Progenitor cell of endocrine pancreas (in vitro differentiated cells): ENCODE data around the gene GABPA. TPM values are rescaled to one million over a fixed set of nuclear protein-coding genes. Genes with fewer than 3 reads are reported as not detected.
A peak's percentile ranks its signal among the peaks of the same experiment; 100 is the strongest.

Experiments used
- DNase-seq: peaks from one replicate; pipeline ENCODE4 v3.0.0; 2021; ENCODE audit warnings: low spot score; ENCODE audit not compliant: unreplicated experiment
- H3K27ac Mint-ChIP-seq: 2 replicates; pipeline ENCODE4 v1.8.0; 2021; ENCODE audit warnings: mild to moderate bottlenecking, moderate library complexity, mixed read lengths
- H3K27me3 Mint-ChIP-seq: 2 replicates; pipeline ENCODE4 v1.8.0; 2021; ENCODE audit warnings: mixed read lengths
- H3K36me3 Mint-ChIP-seq: 2 replicates; pipeline ENCODE4 v1.8.0; 2022; ENCODE audit warnings: mixed read lengths; ENCODE audit not compliant: insufficient read depth
- H3K4me1 Mint-ChIP-seq: 2 replicates; pipeline ENCODE4 v1.8.0; 2021; ENCODE audit warnings: low read depth, mixed read lengths
- H3K4me3 Mint-ChIP-seq: 2 replicates; pipeline ENCODE4 v1.8.0; 2021; ENCODE audit warnings: low read depth, mild to moderate bottlenecking, moderate library complexity, mixed read lengths
- H3K9me3 Mint-ChIP-seq: 2 replicates; pipeline ENCODE4 v1.8.0; 2021; ENCODE audit warnings: low read depth, mixed read lengths
- CTCF ChIP-seq: fragments of 200-600 bp; sonication (generic); IDR thresholded peaks from one replicate; pipeline ENCODE4 v1.5.0; 2021; ENCODE audit warnings: antibody characterized with exemption, mild to moderate bottlenecking; ENCODE audit not compliant: unreplicated experiment
- total RNA-seq: library from RNA; stranded (reverse); gene quantifications from 2 replicates; pipeline ENCODE4 v1.2.1, GENCODE V29; 2021

The GABPA gene
- total RNA-seq, 1 donor from 2014 or later: 23.5 TPM

GRCh38 chr21:25760061-25760460, 25.3 kb downstream of the GABPA start:
- Mint-ChIP-seq H3K4me1 (no peaks in the 10 kb centered on the region), H3K9me3 (no peaks in the 10 kb centered on the region), H3K27me3 (no peaks in the 10 kb centered on the region), H3K4me3 (no peak overlapping the region), H3K36me3 (peaks cover 11% of the 10 kb centered on the region), H3K27ac (no peak overlapping the region)
- DNase-seq: no peak
- no peak for TF ChIP-seq CTCF

GRCh38 chr21:25760677-25761076, 25.9 kb downstream of the GABPA start:
- no peaks in the 10 kb centered on the region for H3K9me3 Mint-ChIP-seq
- H3K4me3 Mint-ChIP-seq: no peak overlapping the region
- H3K27ac Mint-ChIP-seq: no peak overlapping the region
- H3K36me3 Mint-ChIP-seq: peaks cover 13% of the 10 kb centered on the region
- H3K27me3 Mint-ChIP-seq: no peaks in the 10 kb centered on the region
- no peaks in the 10 kb centered on the region for H3K4me1 Mint-ChIP-seq
- TF ChIP-seq CTCF: no peak
- DNase-seq: no peak

- H3K4me1 Mint-ChIP-seq: no peaks in the 10 kb centered on the region
- peaks cover 10% of the 10 kb centered on the region for H3K36me3 Mint-ChIP-seq
- no peak overlapping the region for H3K27ac Mint-ChIP-seq
- no peak overlapping the region for H3K4me3 Mint-ChIP-seq
- H3K9me3 Mint-ChIP-seq: no peaks in the 10 kb centered on the region
- TF ChIP-seq CTCF: no peak
- DNase-seq: no peak
- no peaks in the 10 kb centered on the region for H3K27me3 Mint-ChIP-seq
Observed at GRCh38 chr21:25764065-25764464, 29.3 kb downstream of the GABPA start.

GRCh38 chr21:25767921-25768320, 33.1 kb downstream of the GABPA start:
- Mint-ChIP-seq H3K9me3 (no peaks in the 10 kb centered on the region), H3K36me3 (peaks cover 6% of the 10 kb centered on the region), H3K4me1 (peaks cover 2% of the 10 kb centered on the region), H3K4me3 (no peak overlapping the region), H3K27me3 (no peaks in the 10 kb centered on the region), H3K27ac (peak overlapping the region; percentile 76)
- no peak for DNase-seq
- TF ChIP-seq CTCF: no peak

GRCh38 chr21:25772686-25773085, 37.9 kb downstream of the GABPA start:
- Mint-ChIP-seq H3K4me3 (no peak overlapping the region), H3K36me3 (no peaks in the 10 kb centered on the region), H3K27me3 (no peaks in the 10 kb centered on the region), H3K27ac (no peak overlapping the region), H3K9me3 (no peaks in the 10 kb centered on the region), H3K4me1 (peaks cover 3% of the 10 kb centered on the region)
- no peak for TF ChIP-seq CTCF
- no peak for DNase-seq
